RWPE2 (cell line): Measurements from ENCODE around the gene SLC18A2.
"Not testable (repeated sequence)": the region's sequence is repeated elsewhere in the genome, so short reads cannot be mapped to it uniquely, and the experiment has no call there.

ENCODE experiments used
- ATAC-seq: fragments of 200-7000 bp; cut with Tn5 transposase; 3 replicates; pipeline ENCODE4 v1.9.1; 2021; ENCODE audit warnings: low read depth
- DNase-seq: peaks from one replicate; pipeline ENCODE4 v3.0.0-alpha.2; 2020; ENCODE audit warnings: low spot score
- H3K27ac ChIP-seq: fragments of 450-650 bp; 2 replicates; pipeline ENCODE4 v1.5.1; 2017; ENCODE audit warnings: mild to moderate bottlenecking; ENCODE audit not compliant: poor library complexity, severe bottlenecking
- H3K27me3 ChIP-seq: fragments of 250-450 bp; sonication (Bioruptor Pico); 2 replicates; pipeline ENCODE4 v1.5.1; 2021; ENCODE audit warnings: mild to moderate bottlenecking, moderate library complexity; ENCODE audit not compliant: insufficient read depth, poor library complexity, severe bottlenecking
- H3K36me3 ChIP-seq: fragments of 250-450 bp; sonication (Bioruptor Pico); 2 replicates; pipeline ENCODE4 v1.5.1; 2020; ENCODE audit warnings: low read depth, mild to moderate bottlenecking, moderate library complexity
- H3K4me1 ChIP-seq: fragments of 250-450 bp; sonication (Bioruptor Pico); 2 replicates; pipeline ENCODE4 v1.5.1; 2021; ENCODE audit warnings: mild to moderate bottlenecking, moderate library complexity; ENCODE audit not compliant: insufficient read depth, poor library complexity, severe bottlenecking
- H3K4me3 ChIP-seq: fragments of 250-450 bp; sonication (Bioruptor Pico); 2 replicates; pipeline ENCODE4 v1.5.1; 2021; ENCODE audit warnings: mild to moderate bottlenecking, moderate library complexity; ENCODE audit not compliant: severe bottlenecking
- H3K9me3 ChIP-seq: fragments of 250-450 bp; sonication (Bioruptor Pico); 2 replicates; pipeline ENCODE4 v1.5.1; 2021; ENCODE audit warnings: mild to moderate bottlenecking, moderate library complexity; ENCODE audit not compliant: severe bottlenecking
- CTCF ChIP-seq: fragments of 450-650 bp; IDR thresholded peaks from one replicate; pipeline ENCODE4 v1.5.1; 2017; ENCODE audit warnings: mild to moderate bottlenecking, moderate library complexity; ENCODE audit not compliant: poor library complexity, severe bottlenecking

SLC18A2 gene

GRCh38 chr10:117228210-117228609 lies 12.7 kb upstream of the SLC18A2 start:
- no peak for DNase-seq
- H3K36me3 ChIP-seq: no peaks in the 10 kb centered on the region
- no peak overlapping the region for H3K4me3 ChIP-seq
- no peaks in the 10 kb centered on the region for H3K4me1 ChIP-seq
- TF ChIP-seq CTCF: no peak
- peaks cover 11% of the 10 kb centered on the region for H3K27me3 ChIP-seq
- no peaks in the 10 kb centered on the region for H3K9me3 ChIP-seq
- ATAC-seq: no peak
- H3K27ac ChIP-seq: no peak overlapping the region

GRCh38 chr10:117230107-117230506 lies 10.8 kb upstream of the SLC18A2 start:
- H3K4me1 ChIP-seq, DNase-seq, H3K9me3 ChIP-seq, ATAC-seq, H3K4me3 ChIP-seq, H3K27ac ChIP-seq, H3K36me3 ChIP-seq: not testable (repeated sequence)
- H3K27me3 ChIP-seq: peaks cover 14% of the 10 kb centered on the region

GRCh38 chr10:117237401-117237991 lies 3.4 kb upstream of the SLC18A2 start:
- Histone ChIP-seq H3K27me3 (peaks cover 34% of the 10 kb centered on the region), H3K4me1 (no peaks in the 10 kb centered on the region), H3K9me3 (no peaks in the 10 kb centered on the region), H3K4me3 (no peak overlapping the region), H3K27ac (no peak overlapping the region), H3K36me3 (no peaks in the 10 kb centered on the region)
- DNase-seq (no peak), ATAC-seq (no peak)
- TF ChIP-seq CTCF: no peak

GRCh38 chr10:117239051-117239450 lies 1.9 kb upstream of the SLC18A2 start:
- no peaks in the 10 kb centered on the region for H3K36me3 ChIP-seq
- no peaks in the 10 kb centered on the region for H3K9me3 ChIP-seq
- peaks cover 44% of the 10 kb centered on the region for H3K27me3 ChIP-seq
- no peaks in the 10 kb centered on the region for H3K4me1 ChIP-seq
- no peak overlapping the region for H3K27ac ChIP-seq
- ATAC-seq: no peak
- H3K4me3 ChIP-seq: no peak overlapping the region
- no peak for TF ChIP-seq CTCF
- no peak for DNase-seq

- Histone ChIP-seq H3K27me3 (peaks cover 44% of the 10 kb centered on the region), H3K27ac (no peak overlapping the region), H3K9me3 (no peaks in the 10 kb centered on the region), H3K4me1 (no peaks in the 10 kb centered on the region), H3K36me3 (no peaks in the 10 kb centered on the region), H3K4me3 (no peak overlapping the region)
- DNase-seq (no peak), ATAC-seq (no peak)
- no peak for TF ChIP-seq CTCF
These were observed 943 bp upstream of the SLC18A2 start for GRCh38 chr10:117239721-117240620.
